HepG2 (cell line): Measurements from ENCODE around the gene SSBP4. TPM values are rescaled to one million over a fixed set of nuclear protein-coding genes. Genes with fewer than 3 reads are reported as not detected.

Source experiments
- ARNTL ChIP-seq: sonication (generic); formaldehyde crosslinking; IDR thresholded peaks from 2 replicates; pipeline ENCODE4 v1.4.0; 2020; ENCODE audit warnings: mild to moderate bottlenecking, missing genetic modification reagents
- ATM ChIP-seq: fragments of 450-650 bp; IDR thresholded peaks from 2 replicates; pipeline ENCODE4 v1.7.1; 2017; ENCODE audit warnings: mild to moderate bottlenecking, borderline replicate concordance
- DNMT1 ChIP-seq: sonication (generic); formaldehyde crosslinking; IDR thresholded peaks from 2 replicates; pipeline ENCODE4 v1.5.1; 2020; ENCODE audit warnings: mild to moderate bottlenecking, missing genetic modification reagents
- ETS1 ChIP-seq: sonication (generic); formaldehyde crosslinking; IDR thresholded peaks from 2 replicates; pipeline ENCODE4 v1.4.0; 2020; ENCODE audit warnings: missing genetic modification reagents
- EZH2 ChIP-seq: conservative IDR thresholded peaks from 2 replicates; pipeline ENCODE4 v1.6.1; 2012; ENCODE audit warnings: mild to moderate bottlenecking, low read depth, low read length, moderate library complexity
- FLYWCH1 ChIP-seq: sonication (generic); formaldehyde crosslinking; IDR thresholded peaks from 2 replicates; pipeline ENCODE4 v1.8.1; 2023; ENCODE audit warnings: mild to moderate bottlenecking, missing genetic modification reagents
- HMGXB3 ChIP-seq: sonication (generic); formaldehyde crosslinking; IDR thresholded peaks from 2 replicates; pipeline ENCODE4 v1.4.0; 2020; ENCODE audit warnings: missing genetic modification reagents, borderline replicate concordance
- HNRNPLL ChIP-seq: fragments of 200-400 bp; formaldehyde crosslinking; IDR thresholded peaks from 2 replicates; pipeline ENCODE4 v1.6.1; 2017; ENCODE audit warnings: mild to moderate bottlenecking, low read depth, low read length; ENCODE audit not compliant: poor library complexity, severe bottlenecking
- KLF16 ChIP-seq, 2 experiments: sonication (generic) in 1 of 2; formaldehyde crosslinking in 1 of 2; IDR thresholded peaks; 2 replicates each; pipeline versions ENCODE4 v1.6.1 to v1.8.0; 2016 to 2023; ENCODE audit warnings: missing genetic modification reagents in 2 of 2, missing compliant biosample characterization in 1 of 2
- MXI1 ChIP-seq: IDR thresholded peaks from 3 replicates; pipeline ENCODE4 v1.6.1; 2012; ENCODE audit warnings: low read depth, low read length, inconsistent platforms, borderline replicate concordance
- PHF21A ChIP-seq: sonication (generic); formaldehyde crosslinking; IDR thresholded peaks from 2 replicates; pipeline ENCODE4 v1.5.0; 2020; ENCODE audit warnings: mild to moderate bottlenecking, missing genetic modification reagents
- SMAD9 ChIP-seq: sonication (generic); formaldehyde crosslinking; IDR thresholded peaks from 2 replicates; pipeline ENCODE4 v1.5.1; 2020; ENCODE audit warnings: mild to moderate bottlenecking, missing genetic modification reagents
- SOX13 ChIP-seq, 3 experiments: fragments of 450-650 bp in 1 of 3; sonication (generic) in 1 of 3; formaldehyde crosslinking in 1 of 3; IDR thresholded peaks in 2 of 3; conservative IDR thresholded peaks in 1 of 3; 2 replicates each; pipeline versions ENCODE4 v1.5.0 to v1.6.1; 2016 to 2020; ENCODE audit warnings: antibody characterized with exemption in 1 of 3, mild to moderate bottlenecking in 1 of 3, missing compliant biosample characterization in 1 of 3, missing genetic modification reagents in 1 of 3, moderate library complexity in 1 of 3
- TGIF2 ChIP-seq: IDR thresholded peaks from 2 replicates; pipeline ENCODE4 v1.6.1; 2016; ENCODE audit warnings: control low read depth, missing compliant biosample characterization
- THRA ChIP-seq: sonication (generic); formaldehyde crosslinking; IDR thresholded peaks from 2 replicates; pipeline ENCODE4 v1.4.0; 2020; ENCODE audit warnings: missing genetic modification reagents, borderline replicate concordance
- ZBTB2 ChIP-seq: sonication (generic); formaldehyde crosslinking; IDR thresholded peaks from 2 replicates; pipeline ENCODE4 v1.8.0; 2022; ENCODE audit warnings: low read depth, missing genetic modification reagents
- ZIK1 ChIP-seq: sonication (generic); formaldehyde crosslinking; IDR thresholded peaks from 2 replicates; pipeline ENCODE4 v1.5.0; 2020; ENCODE audit warnings: mild to moderate bottlenecking, low read depth, missing genetic modification reagents, borderline replicate concordance
- ZNF160 ChIP-seq: sonication (generic); formaldehyde crosslinking; IDR thresholded peaks from 2 replicates; pipeline ENCODE4 v1.8.0; 2022; ENCODE audit warnings: mild to moderate bottlenecking, inconsistent platforms, missing genetic modification reagents
- ZNF841 ChIP-seq: sonication (generic); formaldehyde crosslinking; IDR thresholded peaks from 2 replicates; pipeline ENCODE4 v1.8.1; 2023; ENCODE audit warnings: missing genetic modification reagents, borderline replicate concordance
- polyA plus RNA-seq, 8 experiments: library from polyadenylated mRNA; depleted of rRNA in 3 of 8; stranded (reverse) in 7 of 8; unstranded in 1 of 8; fragments of >200 nt; fragmentation: Illumina TruSeq in 4 of 8; extraction: Trizol in 4 of 8; gene quantifications; 2 replicates each; pipeline versions ENCODE4 v1.2.1 to v1.2.3, GENCODE V29; 2011 to 2016; ENCODE audit warnings: low read depth in 4 of 8, missing spikeins in 1 of 8, mixed read lengths in 1 of 8; ENCODE audit not compliant: insufficient read depth in 1 of 8
- total RNA-seq, 5 experiments: library from RNA; depleted of rRNA; stranded (reverse); fragments of >200 nt; fragmentation: Illumina TruSeq; extraction: Trizol; gene quantifications; 2 replicates each; pipeline ENCODE4 v1.2.3, GENCODE V29; 2016; ENCODE audit warnings: low read depth in 1 of 5

The SSBP4 gene
- total and polyA plus RNA-seq, 2 of the 13 experiments (the other 11 are each of a cell fraction or from before 2014, with no cell fraction given) = 20.8 to 39.5 TPM

GRCh38 chr19:18385675-18386542 is 33.3 kb upstream of the SSBP4 start, which contains the start of gene GDF15 (continued):
- TF ChIP-seq ATM (no peak), SMAD9 (CRISPR knock-in tag) (no peak), PHF21A (peak; percentile 88), EZH2 (no peak), ZNF160 (CRISPR knock-in tag) (peak; percentile 89), KLF16 (CRISPR knock-in tag; IDR thresholded peaks at IDR 0.05) (peak in 1 of 2 experiments; percentile 95; a peak in 2 of 4 replicates), ZNF841 (CRISPR knock-in tag) (0 out of 2 replicates have a peak, but pooled peaks have one; percentile 16), ARNTL (CRISPR knock-in tag) (peak; percentile 66), HNRNPLL (peak; percentile 81), SOX13 (IDR thresholded peaks at IDR 0.05) (peak; percentile 39; the same call in 1 of the 2 replicates), SOX13 (CRISPR knock-in tag; conservative IDR thresholded peaks at IDR 0.05 in 1 of 2, IDR thresholded peaks at IDR 0.05 in 1 of 2) (peak in 1 of 2 experiments; percentile 78; a peak in 1 of 4 replicates), ZBTB2 (CRISPR knock-in tag) (peak; percentile 77; the same call in 1 of the 2 replicates), ETS1 (CRISPR knock-in tag) (peak; percentile 93; the same call in 1 of the 2 replicates), ZIK1 (CRISPR knock-in tag) (peak; percentile 91), DNMT1 (CRISPR knock-in tag) (no peak), HMGXB3 (no peak; the same call in 1 of the 2 replicates), TGIF2 (CRISPR knock-in tag) (peak; percentile 31; the same call in 1 of the 2 replicates), FLYWCH1 (CRISPR knock-in tag) (peak; percentile 91; the same call in 1 of the 2 replicates), MXI1 (peak; percentile 79; the same call in 1 of the 3 replicates), THRA (CRISPR knock-in tag) (peak; percentile 83)
